ENCODE measurements around the gene LST1. TPM values are rescaled to one million over a fixed set of nuclear protein-coding genes. Genes with fewer than 3 reads are reported as not detected.

The LST1 gene
- total RNA-seq, 1 experiment from 2014 or later, result not detected

GRCh38 chr6:31575335-31575901 lies 10.7 kb upstream of the LST1 start, which contains the start of gene TNF:
Gene TNF (plus strand): TSS chr6:31575565. CDS start chr6:31575742, 177 bp downstream.
- CTCF ChIA-PET, result interaction anchor here (2.6 kb wide), 1 partner anchor 23 kb away, joined by 11 read pairs; no protein-coding TSS in a partner anchor
- no peaks in the 10 kb centered on the region for H3K36me3 ChIP-seq (ENCODE audit: control insufficient read depth, insufficient read depth, low read length)
- ATAC-seq, result no peak
- no peak for DNase-seq (ENCODE audit: low read depth, low spot score)
- H3K9me3 ChIP-seq (ENCODE audit: control insufficient read depth, insufficient read depth, low read depth, low read length), result no peaks in the 10 kb centered on the region
- no peak within 1 kb of the TSS for H3K4me3 ChIP-seq (ENCODE audit: low read depth in 2 of 2, low read length in 2 of 2)
- in situ Hi-C loops (cut with HindIII; ENCODE audit: low pct_unique_long_range_greater_than_20kb, low sequenced_read_pairs) (no loop called here), intact Hi-C loops (cut with micrococcal nuclease; ENCODE audit: unreplicated experiment) (no loop called here)
- H3K4me1 ChIP-seq (ENCODE audit: control insufficient read depth, insufficient read depth, low read length), result peaks cover 19% of the 10 kb centered on the region
- TF ChIP-seq POLR2AphosphoS5 (IDR thresholded peaks at IDR 0.05; ENCODE audit: low read depth, low read length), result no peak
- POLR2A ChIA-PET, result no interaction called here
- no TSS peak for BruUV-seq (replicated peaks)
- H3K27me3 ChIP-seq (ENCODE audit: control insufficient read depth, insufficient read depth, low read length), result no peaks in the 10 kb centered on the region
- H3K27ac ChIP-seq (ENCODE audit: low read length), result 0 out of 2 replicates have a peak within 1 kb of the TSS, but pooled peaks have one; percentile 21

GRCh38 chr6:31575952-31576685 lies 10.0 kb upstream of the LST1 start:
- TF ChIP-seq POLR2AphosphoS5 (IDR thresholded peaks at IDR 0.05; ENCODE audit: low read depth, low read length) (no peak), REST (IDR thresholded peaks at IDR 0.05; ENCODE audit: insufficient read depth in 1 of 2, low read depth in 2 of 2, low read length in 1 of 2) (no peak), TCF7L2 (IDR thresholded peaks at IDR 0.05; ENCODE audit: low read depth, low read length) (no peak), SIN3A (IDR thresholded peaks at IDR 0.05; ENCODE audit: borderline replicate concordance, insufficient read depth, low read depth, low read length) (no peak), CTCF (IDR thresholded peaks at IDR 0.05) (no peak)
- no peaks in the 10 kb centered on the region for H3K27me3 ChIP-seq (ENCODE audit: control insufficient read depth, insufficient read depth, low read length)
- H3K4me1 ChIP-seq (ENCODE audit: control insufficient read depth, insufficient read depth, low read length), result peaks cover 19% of the 10 kb centered on the region
- intact Hi-C loops (cut with micrococcal nuclease; ENCODE audit: unreplicated experiment), result no loop called here
- DNase-seq (ENCODE audit: low read depth, low spot score) (no peak), ATAC-seq (no peak)
- H3K36me3 ChIP-seq (ENCODE audit: control insufficient read depth, insufficient read depth, low read length), result no peaks in the 10 kb centered on the region
- no TSS peak for BruUV-seq (replicated peaks)
- H3K9me3 ChIP-seq (ENCODE audit: control insufficient read depth, insufficient read depth, low read depth, low read length), result no peaks in the 10 kb centered on the region
- CTCF ChIA-PET, result interaction anchor here (0.9 to 2.6 kb wide), 3 partner anchors 20 to 22 kb away, joined by 3 to 11 read pairs (median 4); no protein-coding TSS in a partner anchor
- 0 out of 2 replicates have a peak overlapping the region, but pooled peaks have one; percentile 21 for H3K27ac ChIP-seq (ENCODE audit: low read length)
- H3K4me3 ChIP-seq (ENCODE audit: low read depth in 2 of 2, low read length in 2 of 2), result no peak overlapping the region
- in situ Hi-C loops (cut with HindIII; ENCODE audit: low pct_unique_long_range_greater_than_20kb, low sequenced_read_pairs), result no loop called here
- POLR2A ChIA-PET, result no interaction called here
